Naive thymus-derived CD4-positive, alpha-beta T cell (primary cell): ENCODE measurements around the gene RTN3. TPM values are rescaled to one million over a fixed set of nuclear protein-coding genes. Genes with fewer than 3 reads are reported as not detected.
A peak's percentile ranks its signal among the peaks of the same experiment; 100 is the strongest.

Experiments used
- ATAC-seq: fragments of 150-1000 bp; cut with Tn5 transposase; 2 replicates; pipeline ENCODE4 v1.10.0; 2021; ENCODE audit warnings: mild to moderate bottlenecking, moderate library complexity
- CTCF ChIA-PET: fragments of 350-600 bp; sonication (Branson Sonifier 250); formaldehyde crosslinking; loops from one replicate; lab custom pipeline; 2021; ENCODE audit warnings: antibody characterized with exemption; lab: Charles Lee
- POLR2A ChIA-PET: fragments of 350-600 bp; sonication (Branson Sonifier 250); formaldehyde crosslinking; loops from one replicate; lab custom pipeline; 2021; ENCODE audit warnings: antibody characterized with exemption, inconsistent platforms; lab: Charles Lee
- DNase-seq, 9 donors: peaks; one replicate each; pipeline versions ENCODE4 v3.0.0 to v3.0.0-alpha.2; 2020 to 2022; ENCODE audit warnings: mixed read lengths in 1 of 9
- H3K27ac ChIP-seq: one replicate; pipeline ENCODE4 v1.7.0; 2013; ENCODE audit warnings: mild to moderate bottlenecking, low read depth, low read length, moderate library complexity
- H3K27me3 ChIP-seq, 2 donors: one replicate each; pipeline ENCODE4 v1.7.0; 2013; ENCODE audit warnings: low read length in 2 of 2, mild to moderate bottlenecking in 2 of 2, moderate library complexity in 2 of 2; ENCODE audit not compliant: control insufficient read depth in 2 of 2, insufficient read depth in 2 of 2
- H3K36me3 ChIP-seq, 3 experiments: 1 replicate in 2 of 3; 2 replicates in 1 of 3; pipeline ENCODE4 v1.7.0; 2013; ENCODE audit warnings: low read length in 3 of 3, mild to moderate bottlenecking in 3 of 3, moderate library complexity in 1 of 3; ENCODE audit not compliant: insufficient read depth in 3 of 3, control insufficient read depth in 2 of 3
- H3K4me1 ChIP-seq, 2 donors: one replicate each; pipeline ENCODE4 v1.7.0; 2013; ENCODE audit warnings: low read length in 2 of 2, mild to moderate bottlenecking in 2 of 2, moderate library complexity in 1 of 2; ENCODE audit not compliant: control insufficient read depth in 2 of 2, insufficient read depth in 2 of 2
- H3K4me3 ChIP-seq: 2 replicates; pipeline ENCODE4 v1.7.0; 2013; ENCODE audit warnings: mild to moderate bottlenecking, low read length
- H3K9me3 ChIP-seq, 3 experiments: 1 replicate in 2 of 3; 2 replicates in 1 of 3; pipeline ENCODE4 v1.7.0; 2013; ENCODE audit warnings: low read length in 3 of 3; ENCODE audit not compliant: control insufficient read depth in 2 of 3
- H3K27ac Mint-ChIP-seq, 9 donors: one replicate each; pipeline ENCODE4 v1.8.0; 2020 to 2022; ENCODE audit warnings: mixed read lengths in 9 of 9, mild to moderate bottlenecking in 8 of 9, moderate library complexity in 5 of 9, inconsistent platforms in 2 of 9
- H3K27me3 Mint-ChIP-seq, 5 donors: one replicate each; pipeline ENCODE4 v1.8.0; 2021 to 2022; ENCODE audit warnings: mixed read lengths in 5 of 5, mild to moderate bottlenecking in 1 of 5
- H3K36me3 Mint-ChIP-seq, 5 donors: one replicate each; pipeline ENCODE4 v1.8.0; 2020 to 2022; ENCODE audit warnings: mixed read lengths in 5 of 5, mild to moderate bottlenecking in 3 of 5, inconsistent platforms in 1 of 5
- H3K4me1 Mint-ChIP-seq, 7 donors: one replicate each; pipeline ENCODE4 v1.8.0; 2020 to 2022; ENCODE audit warnings: mixed read lengths in 7 of 7, mild to moderate bottlenecking in 3 of 7, inconsistent platforms in 1 of 7
- H3K4me3 Mint-ChIP-seq, 10 donors: one replicate each; pipeline ENCODE4 v1.8.0; 2020 to 2022; ENCODE audit warnings: mild to moderate bottlenecking in 10 of 10, mixed read lengths in 10 of 10, moderate library complexity in 6 of 10, inconsistent platforms in 2 of 10
- H3K9me3 Mint-ChIP-seq, 11 donors: one replicate each; pipeline ENCODE4 v1.8.0; 2020 to 2022; ENCODE audit warnings: mixed read lengths in 11 of 11, mild to moderate bottlenecking in 4 of 11, inconsistent platforms in 1 of 11, moderate library complexity in 1 of 11
- intact Hi-C, 2 donors: fragments of 100-400 bp; cut with micrococcal nuclease; formaldehyde crosslinking; loops; one replicate each; pipeline ENCODE4 v1.15.1; 2023
- polyA plus RNA-seq, 2 donors: library from polyadenylated mRNA; unstranded; fragments of 300-500 nt; fragmentation: Illumina TruSeq; gene quantifications; one replicate each; pipeline ENCODE4 v1.2.3, GENCODE V29; 2021
- total RNA-seq, 6 experiments: library from RNA in 5 of 6; stranded (reverse) in 5 of 6; gene quantifications; 1 replicate in 5 of 6; 2 replicates in 1 of 6; pipeline ENCODE4 v1.2.3 and lab custom pipeline; 2021 to 2026

The RTN3 gene
- total and polyA plus RNA-seq, 7 experiments from 2014 or later, result 20.8 to 65.7 (median 34.4) TPM

DNA sequence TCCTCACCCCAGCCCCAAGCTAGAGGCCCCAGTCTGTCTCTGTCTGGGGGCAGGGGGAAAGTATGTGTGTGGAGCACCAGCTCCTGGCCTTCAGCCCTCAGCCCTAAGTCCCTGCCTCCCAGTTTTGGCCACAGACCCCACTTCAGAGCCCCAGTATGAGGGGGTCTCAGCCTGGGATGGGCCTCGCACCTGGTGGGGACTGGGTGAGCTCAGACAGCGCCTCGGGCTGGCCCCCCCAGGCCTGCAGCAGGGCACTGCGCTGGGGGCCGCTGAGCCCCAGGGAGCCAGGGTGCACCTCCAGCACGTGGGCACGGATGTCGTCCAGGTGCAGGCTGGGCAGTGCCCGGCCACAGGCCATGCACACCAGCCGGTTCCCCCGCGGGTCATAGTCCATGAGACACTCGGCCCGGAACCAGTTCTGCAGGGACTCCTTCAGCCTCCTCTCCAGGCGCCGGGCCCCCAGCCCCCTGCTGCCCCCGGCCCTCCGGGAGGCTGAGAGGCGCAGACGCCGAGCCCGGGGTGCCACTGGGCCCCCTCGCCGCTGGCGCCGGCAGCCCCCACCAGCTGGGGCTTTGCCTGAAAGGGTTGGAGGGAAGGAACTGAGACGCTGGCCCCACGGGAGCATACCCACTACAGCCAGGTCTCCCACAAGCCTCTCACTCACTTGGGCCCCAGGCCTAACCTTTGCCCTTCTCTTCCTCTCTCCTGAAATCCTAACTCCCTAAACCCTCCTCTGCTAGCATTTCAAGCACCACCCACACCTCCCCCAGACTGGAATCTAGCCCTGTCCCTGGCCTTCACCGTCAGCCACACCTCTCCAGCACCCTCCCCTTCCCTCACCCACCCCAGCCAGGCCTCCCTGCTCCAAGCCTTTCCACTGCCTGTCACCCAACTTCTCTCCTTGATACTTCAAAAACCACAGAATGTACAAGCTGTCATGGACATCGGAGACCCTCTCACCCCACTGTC is 83.7 kb downstream of the RTN3 start:
- DNase-seq (no peak), ATAC-seq (no peak)
- intact Hi-C loops, result loop anchor here (5.0 to 10.0 kb wide), 3 partner anchors 47 to 210 kb away; partner anchors contain the start of genes COX8A (in 1 of the 2), RTN3 (in 1 of the 2) and SPINDOC (in 1 of the 2)
- H3K4me1 Mint-ChIP-seq, result peaks cover 6 to 10% (median 8%) of the 10 kb centered on the region in 7 donors
- Histone ChIP-seq H3K4me1 (peaks cover 6 to 7% of the 10 kb centered on the region in 2 donors), H3K27ac (no peak overlapping the region), H3K4me3 (no peak overlapping the region), H3K27me3 (peaks cover 0 to 5% of the 10 kb centered on the region in 2 donors), H3K36me3 (no peaks in the 10 kb centered on the region), H3K9me3 (no peaks in the 10 kb centered on the region)
- H3K27ac Mint-ChIP-seq, result no peak overlapping the region
- H3K36me3 Mint-ChIP-seq, result peaks cover 0 to 4% (median 0%) of the 10 kb centered on the region in 5 donors
- no peak overlapping the region for H3K4me3 Mint-ChIP-seq
- ChIA-PET POLR2A (no interaction called here), CTCF (interaction anchor here (0.6 kb wide), 1 partner anchor 93 kb away, joined by 4 read pairs; no protein-coding TSS in a partner anchor)
- H3K27me3 Mint-ChIP-seq, result peaks cover 0 to 7% (median 0%) of the 10 kb centered on the region in 5 donors
- peaks cover 0 to 2% (median 0%) of the 10 kb centered on the region in 11 donors for H3K9me3 Mint-ChIP-seq

DNA sequence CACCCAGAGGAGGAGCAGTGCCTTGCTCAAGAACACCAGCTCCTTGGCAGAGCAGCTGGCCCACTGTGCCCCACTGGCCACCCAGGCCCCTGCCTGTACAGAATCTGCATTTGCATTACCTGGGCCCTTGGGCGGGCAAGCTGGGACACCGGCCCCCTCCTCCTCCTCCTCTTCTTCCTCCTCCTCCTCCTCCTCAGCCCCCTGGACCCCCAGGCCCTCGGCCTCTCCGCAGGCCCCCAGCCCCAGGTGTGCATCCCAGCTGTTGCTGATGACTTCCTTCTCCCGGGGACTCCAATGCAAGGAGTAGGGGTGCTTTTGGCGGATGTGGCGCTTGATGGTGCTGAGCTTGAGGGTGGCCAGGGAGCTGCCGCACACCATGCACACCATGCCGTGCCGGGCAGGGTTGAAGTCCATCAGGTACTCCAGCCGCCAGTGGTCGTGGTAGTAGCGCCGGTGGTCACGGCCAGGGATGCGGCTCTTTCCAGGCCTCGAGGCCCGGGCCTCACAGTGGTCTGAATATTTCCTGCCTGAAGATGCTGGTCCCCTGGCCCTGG is 84.5 kb downstream of the RTN3 start:
- Histone ChIP-seq H3K9me3 (no peaks in the 10 kb centered on the region), H3K27ac (no peak overlapping the region), H3K4me1 (peaks cover 6 to 9% of the 10 kb centered on the region in 2 donors), H3K27me3 (peaks cover 0 to 8% of the 10 kb centered on the region in 2 donors), H3K4me3 (no peak overlapping the region), H3K36me3 (no peaks in the 10 kb centered on the region)
- Mint-ChIP-seq H3K27ac (no peak overlapping the region), H3K27me3 (peaks cover 0 to 15% (median 0%) of the 10 kb centered on the region in 5 donors), H3K4me1 (peaks cover 6 to 14% (median 8%) of the 10 kb centered on the region in 7 donors), H3K4me3 (no peak overlapping the region), H3K36me3 (peaks cover 0 to 4% (median 0%) of the 10 kb centered on the region in 5 donors), H3K9me3 (peaks cover 0 to 2% (median 0%) of the 10 kb centered on the region in 11 donors)
- DNase-seq, result no peak
- intact Hi-C loops, result loop anchor here (2.0 to 10.0 kb wide), 5 partner anchors 47 to 383 kb away; partner anchors contain the start of genes COX8A (in 1 of the 2), RTN3 (in 1 of the 2) and SPINDOC (in 1 of the 2)
- ChIA-PET POLR2A (no interaction called here), CTCF (interaction anchor here (0.5 to 1.1 kb wide), 3 partner anchors 35 to 395 kb away, joined by 3 read pairs; no protein-coding TSS in a partner anchor)
- ATAC-seq, result no peak

- Mint-ChIP-seq H3K9me3 (peaks cover 0 to 2% (median 0%) of the 10 kb centered on the region in 11 donors), H3K4me3 (peak overlapping the region in 9 of 10 donors; percentile 52 to 99 (median 92)), H3K27me3 (peaks cover 0 to 22% (median 4%) of the 10 kb centered on the region in 5 donors), H3K4me1 (peaks cover 6 to 14% (median 8%) of the 10 kb centered on the region in 7 donors), H3K36me3 (peaks cover 0 to 4% (median 0%) of the 10 kb centered on the region in 5 donors), H3K27ac (peak overlapping the region in 3 of 9 donors; percentile 28 to 68 (median 38))
- H3K36me3 ChIP-seq, result no peaks in the 10 kb centered on the region
- POLR2A ChIA-PET, result no interaction called here
- H3K27me3 ChIP-seq, result peaks cover 0 to 9% of the 10 kb centered on the region in 2 donors
- intact Hi-C loops, result loop anchor here (2.0 to 10.0 kb wide), 5 partner anchors 46 to 382 kb away; partner anchors contain the start of genes COX8A (in 1 of the 2), RTN3 (in 1 of the 2) and SPINDOC (in 1 of the 2)
- CTCF ChIA-PET, result interaction anchor here (0.6 to 1.3 kb wide), 4 partner anchors 44 to 394 kb away, joined by 3 to 5 read pairs (median 3); partner anchors contain the start of gene MARK2
- H3K4me3 ChIP-seq, result no peak overlapping the region
- peaks cover 6 to 9% of the 10 kb centered on the region in 2 donors for H3K4me1 ChIP-seq
- H3K9me3 ChIP-seq, result no peaks in the 10 kb centered on the region
- DNase-seq, result no peak
- H3K27ac ChIP-seq, result no peak overlapping the region
- ATAC-seq, result no peak
Measured at GRCh38 chr11:63766531-63767235, 85.4 kb downstream of the RTN3 start.

GRCh38 chr11:63767267-63767564 is 85.9 kb downstream of the RTN3 start:
- Histone ChIP-seq H3K27ac (peak overlapping the region; percentile 60), H3K9me3 (no peaks in the 10 kb centered on the region), H3K4me1 (peaks cover 6 to 9% of the 10 kb centered on the region in 2 donors), H3K36me3 (no peaks in the 10 kb centered on the region), H3K4me3 (peak overlapping the region; percentile 77), H3K27me3 (peaks cover 0 to 9% of the 10 kb centered on the region in 2 donors)
- DNase-seq (no peak), ATAC-seq (no peak)
- intact Hi-C loops, result loop anchor here (2.0 to 10.0 kb wide), 5 partner anchors 45 to 382 kb away; partner anchors contain the start of genes COX8A (in 1 of the 2), RTN3 (in 1 of the 2) and SPINDOC (in 1 of the 2)
- peaks cover 6 to 14% (median 8%) of the 10 kb centered on the region in 7 donors for H3K4me1 Mint-ChIP-seq
- H3K9me3 Mint-ChIP-seq, result peaks cover 0 to 2% (median 0%) of the 10 kb centered on the region in 11 donors
- POLR2A ChIA-PET, result interaction anchor here (1.0 kb wide), 1 partner anchor 70 kb away, joined by 3 read pairs; no protein-coding TSS in a partner anchor
- CTCF ChIA-PET, result interaction anchor here (0.7 to 1.3 kb wide), 4 partner anchors 72 to 380 kb away, joined by 3 to 5 read pairs (median 3); partner anchors contain the start of gene MARK2
- peak overlapping the region; percentile 87 to 99 (median 92) for H3K4me3 Mint-ChIP-seq
- H3K36me3 Mint-ChIP-seq, result peaks cover 0 to 4% (median 0%) of the 10 kb centered on the region in 5 donors
- H3K27ac Mint-ChIP-seq, result peak overlapping the region in 8 of 9 donors; percentile 37 to 94 (median 84)
- H3K27me3 Mint-ChIP-seq, result peaks cover 0 to 25% (median 4%) of the 10 kb centered on the region in 5 donors

DNA sequence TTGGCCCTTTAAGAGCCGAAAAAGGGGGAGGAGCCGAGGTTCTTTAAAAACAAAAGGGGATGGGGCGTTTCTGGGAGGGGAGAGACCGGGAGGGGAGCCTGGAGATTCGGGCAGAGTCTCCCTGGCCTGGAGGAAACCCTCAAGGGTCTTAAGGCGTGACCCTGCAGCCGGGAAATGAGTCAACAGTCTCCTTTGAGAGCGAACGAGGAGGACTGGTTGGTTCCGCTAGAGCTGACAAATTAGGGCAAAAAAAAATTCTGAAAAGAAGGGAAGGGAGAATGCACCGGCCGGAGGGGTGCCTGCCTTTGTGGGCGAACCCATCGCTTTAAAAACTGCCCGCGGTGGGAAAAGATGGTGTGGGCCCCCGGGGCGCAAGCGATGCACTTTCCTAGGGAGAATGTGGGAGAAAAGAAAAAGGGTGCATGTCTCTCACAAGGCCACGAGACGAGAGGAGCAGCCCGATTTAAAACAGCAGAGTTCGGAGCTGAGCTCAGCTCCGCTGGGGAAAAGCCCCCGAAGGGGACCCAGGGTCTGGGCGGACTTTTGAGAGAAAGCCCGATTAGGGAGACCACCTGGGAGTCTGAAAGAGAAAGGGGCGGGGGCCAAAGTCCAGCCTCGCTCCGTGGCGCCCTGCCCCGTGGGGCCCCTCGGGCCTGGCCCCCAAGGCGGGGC is 86.4 kb downstream of the RTN3 start:
- Histone ChIP-seq H3K9me3 (no peaks in the 10 kb centered on the region), H3K4me3 (peak overlapping the region; percentile 77), H3K27ac (peak overlapping the region; percentile 60), H3K27me3 (peaks cover 0 to 9% of the 10 kb centered on the region in 2 donors), H3K36me3 (no peaks in the 10 kb centered on the region), H3K4me1 (peaks cover 6 to 9% of the 10 kb centered on the region in 2 donors)
- peaks cover 6 to 14% (median 8%) of the 10 kb centered on the region in 7 donors for H3K4me1 Mint-ChIP-seq
- intact Hi-C loops, result loop anchor here (1.0 to 10.0 kb wide), 10 partner anchors 45 to 381 kb away; partner anchors contain the start of genes SPINDOC (in 2 of the 2), ATL3 (in 1 of the 2), COX8A (in 1 of the 2) and MARK2 (in 1 of the 2)
- peaks cover 0 to 4% (median 0%) of the 10 kb centered on the region in 5 donors for H3K36me3 Mint-ChIP-seq
- peak overlapping the region; percentile 87 to 99 (median 92) for H3K4me3 Mint-ChIP-seq
- ATAC-seq (peak; percentile 35), DNase-seq (peak in 8 of 9 donors; percentile 17 to 52 (median 36))
- H3K27me3 Mint-ChIP-seq, result peaks cover 0 to 29% (median 5%) of the 10 kb centered on the region in 5 donors
- CTCF ChIA-PET, result interaction anchor here (0.7 to 1.7 kb wide), 6 partner anchors 71 to 385 kb away, joined by 3 to 6 read pairs (median 3); partner anchors contain the start of gene MARK2
- peak overlapping the region; percentile 34 to 94 (median 83) for H3K27ac Mint-ChIP-seq
- peaks cover 0 to 2% (median 0%) of the 10 kb centered on the region in 11 donors for H3K9me3 Mint-ChIP-seq
- POLR2A ChIA-PET, result interaction anchor here (0.6 to 1.0 kb wide), 3 partner anchors 36 to 166 kb away, joined by 3 read pairs; no protein-coding TSS in a partner anchor
